Activated CD4-positive, alpha-beta T cell treated with anti-CD3 and anti-CD28 coated beads for 24 hours (primary cell): ENCODE results near the gene EEF1A2.
A peak's percentile ranks its signal among the peaks of the same experiment; 100 is the strongest.
"Not testable (repeated sequence)": the region's sequence is repeated elsewhere in the genome, so short reads cannot be mapped to it uniquely, and the experiment has no call there.

Source experiments
- DNase-seq, 2 donors: peaks; one replicate each; pipeline ENCODE4 v3.0.0-alpha.2; 2020; ENCODE audit warnings: low read depth in 2 of 2

EEF1A2 gene

GRCh38 chr20:63520504-63520933, 21.6 kb upstream of the EEF1A2 start, which contains the start of gene PPDPF:
Gene PPDPF, plus strand, starts transcription at chr20:63520765. Its CDS starts 544 bp downstream, at chr20:63521309.
- peak; percentile 75 to 78 for DNase-seq

GRCh38 chr20:63519668-63520503, 21.0 kb upstream of the EEF1A2 start:
- peak; percentile 35 to 49 for DNase-seq

- no peak for DNase-seq
Observed at GRCh38 chr20:63518946-63519667, 20.2 kb upstream of the EEF1A2 start.

GRCh38 chr20:63518351-63518861, 19.5 kb upstream of the EEF1A2 start:
- no peak for DNase-seq

GRCh38 chr20:63517376-63518309, 18.8 kb upstream of the EEF1A2 start:
- DNase-seq: no peak

GRCh38 chr20:63514520-63514919, 15.6 kb upstream of the EEF1A2 start:
- not testable (repeated sequence) for DNase-seq

GRCh38 chr20:63513207-63513606, 14.3 kb upstream of the EEF1A2 start:
- DNase-seq: no peak

- DNase-seq: no peak
Observed at GRCh38 chr20:63509088-63509564, 10.2 kb upstream of the EEF1A2 start.

GRCh38 chr20:63508072-63508768, 9.3 kb upstream of the EEF1A2 start:
- no peak for DNase-seq

GRCh38 chr20:63507083-63507743, 8.3 kb upstream of the EEF1A2 start:
- no peak for DNase-seq

GRCh38 chr20:63505723-63506122, 6.8 kb upstream of the EEF1A2 start:
- no peak for DNase-seq

- no peak for DNase-seq
Observed at GRCh38 chr20:63505281-63505680, 6.4 kb upstream of the EEF1A2 start.

GRCh38 chr20:63504642-63505041, 5.8 kb upstream of the EEF1A2 start:
- no peak for DNase-seq

- DNase-seq: no peak
Observed at GRCh38 chr20:63503524-63503923, 4.6 kb upstream of the EEF1A2 start.

- no peak for DNase-seq
Observed at GRCh38 chr20:63502671-63503172, 3.8 kb upstream of the EEF1A2 start.

- DNase-seq: no peak
Observed at GRCh38 chr20:63501818-63502670, 3.2 kb upstream of the EEF1A2 start.

GRCh38 chr20:63500902-63501817, 2.3 kb upstream of the EEF1A2 start:
- no peak for DNase-seq
